DND-41 (cell line): ENCODE data around the gene INPP4A.

Experiments used
- ATAC-seq: fragments of 200-7000 bp; cut with Tn5 transposase; 3 replicates; pipeline ENCODE4 v1.9.1; 2021; ENCODE audit warnings: low read depth; ENCODE audit not compliant: insufficient read depth
- DNase-seq: peaks from one replicate; pipeline ENCODE4 v3.0.0-alpha.2; 2020
- H2AFZ ChIP-seq: 2 replicates; pipeline ENCODE4 v1.6.0; 2012; ENCODE audit warnings: low read depth, low read length
- H3K27ac ChIP-seq: 2 replicates; pipeline ENCODE4 v1.5.1; 2012; ENCODE audit warnings: low read length, inconsistent platforms
- H3K27me3 ChIP-seq: fragments of 200-600 bp; sonication (generic); 2 replicates; pipeline ENCODE4 v1.6.0; 2012; ENCODE audit warnings: low read length, mild to moderate bottlenecking, inconsistent platforms; ENCODE audit not compliant: insufficient read depth, poor library complexity
- H3K36me3 ChIP-seq: 2 replicates; pipeline ENCODE4 v1.5.1; 2012; ENCODE audit warnings: low read length, inconsistent platforms; ENCODE audit not compliant: insufficient read depth
- H3K4me1 ChIP-seq: 2 replicates; pipeline ENCODE4 v1.5.1; 2012; ENCODE audit warnings: mild to moderate bottlenecking, low read length; ENCODE audit not compliant: insufficient read depth
- H3K4me2 ChIP-seq: 2 replicates; pipeline ENCODE4 v1.6.0; 2012; ENCODE audit warnings: mild to moderate bottlenecking, moderate library complexity, low read length, inconsistent platforms; ENCODE audit not compliant: insufficient read depth
- H3K4me3 ChIP-seq, 2 experiments: fragments of 200-600 bp in 1 of 2; shearing (Covaris generic) in 1 of 2; 2 replicates each; pipeline ENCODE4 v1.5.1; 2012 to 2016; ENCODE audit warnings: inconsistent platforms in 2 of 2, low read length in 2 of 2, mild to moderate bottlenecking in 2 of 2, low read depth in 1 of 2, moderate library complexity in 1 of 2
- H3K79me2 ChIP-seq: 2 replicates; pipeline ENCODE4 v1.6.0; 2012; ENCODE audit warnings: low read length, inconsistent platforms; ENCODE audit not compliant: insufficient read depth
- H3K9ac ChIP-seq: 2 replicates; pipeline ENCODE4 v1.6.0; 2012; ENCODE audit warnings: low read depth, mild to moderate bottlenecking, inconsistent platforms, low read length, moderate library complexity
- H3K9me3 ChIP-seq: 2 replicates; pipeline ENCODE4 v1.5.1; 2012; ENCODE audit warnings: low read length, moderate library complexity, mild to moderate bottlenecking, inconsistent platforms; ENCODE audit not compliant: insufficient read depth, severe bottlenecking
- H4K20me1 ChIP-seq: 2 replicates; pipeline ENCODE4 v1.6.0; 2012; ENCODE audit warnings: low read length; ENCODE audit not compliant: insufficient read depth
- CTCF ChIP-seq: IDR thresholded peaks from 2 replicates; pipeline ENCODE4 v1.5.1; 2012; ENCODE audit warnings: borderline replicate concordance, low read length, moderate library complexity, mild to moderate bottlenecking; ENCODE audit not compliant: poor library complexity, severe bottlenecking; ENCODE audit errors: extremely low read depth
- EZH2 ChIP-seq: IDR thresholded peaks from 3 replicates; pipeline ENCODE4 v1.6.1; 2012; ENCODE audit warnings: borderline replicate concordance, low read depth, mild to moderate bottlenecking, moderate library complexity, low read length, inconsistent platforms; ENCODE audit not compliant: severe bottlenecking

Gene INPP4A

GRCh38 chr2:98496750-98497493 is 52.3 kb downstream of the INPP4A start:
- H3K4me3 ChIP-seq = no peak overlapping the region
- no peak overlapping the region for H3K4me2 ChIP-seq
- no peaks in the 10 kb centered on the region for H3K27me3 ChIP-seq
- TF ChIP-seq CTCF (no peak), EZH2 (no peak)
- H3K9me3 ChIP-seq = peaks cover 34% of the 10 kb centered on the region
- ATAC-seq = no peak
- H2AFZ ChIP-seq = no peak overlapping the region
- peaks cover 10% of the 10 kb centered on the region for H4K20me1 ChIP-seq
- no peaks in the 10 kb centered on the region for H3K4me1 ChIP-seq
- no peak overlapping the region for H3K27ac ChIP-seq
- no peak overlapping the region for H3K9ac ChIP-seq
- no peak for DNase-seq
- peaks cover 58% of the 10 kb centered on the region for H3K79me2 ChIP-seq
- H3K36me3 ChIP-seq = peaks cover 36% of the 10 kb centered on the region

GRCh38 chr2:98498703-98499440 is 54.2 kb downstream of the INPP4A start:
- no peak overlapping the region for H3K4me3 ChIP-seq
- no peaks in the 10 kb centered on the region for H3K27me3 ChIP-seq
- H3K4me1 ChIP-seq = no peaks in the 10 kb centered on the region
- TF ChIP-seq CTCF = no peak
- TF ChIP-seq EZH2 = no peak
- H3K9ac ChIP-seq = no peak overlapping the region
- H3K27ac ChIP-seq = no peak overlapping the region
- peaks cover 30% of the 10 kb centered on the region for H3K9me3 ChIP-seq
- H3K4me2 ChIP-seq = no peak overlapping the region
- no peak for DNase-seq
- peaks cover 19% of the 10 kb centered on the region for H4K20me1 ChIP-seq
- peaks cover 28% of the 10 kb centered on the region for H3K36me3 ChIP-seq
- no peak for ATAC-seq
- H2AFZ ChIP-seq = no peak overlapping the region
- H3K79me2 ChIP-seq = peaks cover 59% of the 10 kb centered on the region

- H3K27ac ChIP-seq = no peak overlapping the region
- TF ChIP-seq EZH2 (no peak), CTCF (no peak)
- peaks cover 24% of the 10 kb centered on the region for H3K36me3 ChIP-seq
- no peak overlapping the region for H3K4me3 ChIP-seq
- H3K4me1 ChIP-seq = no peaks in the 10 kb centered on the region
- H2AFZ ChIP-seq = no peak overlapping the region
- H3K9ac ChIP-seq = no peak overlapping the region
- H3K79me2 ChIP-seq = peaks cover 64% of the 10 kb centered on the region
- H4K20me1 ChIP-seq = peaks cover 23% of the 10 kb centered on the region
- H3K27me3 ChIP-seq = no peaks in the 10 kb centered on the region
- no peak overlapping the region for H3K4me2 ChIP-seq
- no peak for ATAC-seq
- no peak for DNase-seq
- H3K9me3 ChIP-seq = peaks cover 18% of the 10 kb centered on the region
These were observed 55.9 kb downstream of the INPP4A start for GRCh38 chr2:98500561-98500960.
